Measurements from ENCODE around the gene MECP2. TPM values are rescaled to one million over a fixed set of nuclear protein-coding genes. Genes with fewer than 3 reads are reported as not detected.

MECP2 gene
- total RNA-seq, 1 experiment from 2014 or later, result 61.4 TPM

Other genes starting within 250 kb of the MECP2 start
- gene L1CAM, start 211.5 kb downstream of the MECP2 start, total RNA-seq (2014; rRNA removed; shearing (Covaris generic)), result 186 and 313 TPM in 2 replicates
- gene AVPR2, start 193.0 kb downstream of the MECP2 start, total RNA-seq (2014; rRNA removed; shearing (Covaris generic)), result 1.9 and 2.7 TPM in 2 replicates
- gene ARHGAP4, start 171.5 kb downstream of the MECP2 start, total RNA-seq (2014; rRNA removed; shearing (Covaris generic)), result 3.1 and 6.1 TPM in 2 replicates
- 285 and 384 TPM in 2 replicates for gene NAA10, start 162.7 kb downstream of the MECP2 start, total RNA-seq (2014; rRNA removed; shearing (Covaris generic))
- gene RENBP, start 153.1 kb downstream of the MECP2 start, total RNA-seq (2014; rRNA removed; shearing (Covaris generic)), result not detected in 2 replicates
- 33.9 and 72.3 TPM in 2 replicates for gene HCFC1, start 125.9 kb downstream of the MECP2 start, total RNA-seq (2014; rRNA removed; shearing (Covaris generic))
- 8.1 and 10.3 TPM in 2 replicates for gene TMEM187, start 125.0 kb downstream of the MECP2 start, total RNA-seq (2014; rRNA removed; shearing (Covaris generic))
- gene IRAK1, start 77.8 kb downstream of the MECP2 start, total RNA-seq (2014; rRNA removed; shearing (Covaris generic)), result 89.3 and 152 TPM in 2 replicates
- not detected in 2 replicates for gene OPN1LW, start 46.5 kb upstream of the MECP2 start, total RNA-seq (2014; rRNA removed; shearing (Covaris generic))
- gene OPN1MW, start 84.9 kb upstream of the MECP2 start, total RNA-seq (2014; rRNA removed; shearing (Covaris generic)), result not detected in 2 replicates
- gene OPN1MW2, start 122.0 kb upstream of the MECP2 start, total RNA-seq (2014; rRNA removed; shearing (Covaris generic)), result not detected in 2 replicates
- gene OPN1MW3, start 159.9 kb upstream of the MECP2 start, total RNA-seq (2014; rRNA removed; shearing (Covaris generic)), result not detected in 2 replicates
- gene TEX28, start 197.4 kb upstream of the MECP2 start, total RNA-seq (2014; rRNA removed; shearing (Covaris generic)), result not detected in 2 replicates
- gene TKTL1, start 198.1 kb upstream of the MECP2 start, total RNA-seq (2014; rRNA removed; shearing (Covaris generic)), result 0.22 TPM in 1 of 2 replicates, not detected in the other